Omental fat pad (tissue), 4 donors: ENCODE results near the gene CHERP. TPM values are rescaled to one million over a fixed set of nuclear protein-coding genes. Genes with fewer than 3 reads are reported as not detected.

Source experiments
- ATAC-seq: fragments of 150-250 bp; one replicate; pipeline ENCODE4 v1.9.1; 2016; ENCODE audit warnings: mild to moderate bottlenecking, moderate library complexity; ENCODE audit not compliant: low FRiP score
- DNase-seq: peaks from one replicate; pipeline ENCODE4 v3.0.0-alpha.2; 2019; ENCODE audit warnings: low spot score
- CTCF ChIP-seq, 3 donors: fragments of 450-650 bp; IDR thresholded peaks; one replicate each; pipeline ENCODE4 v1.5.1; 2016 to 2017; ENCODE audit warnings: antibody characterized with exemption in 3 of 3, mild to moderate bottlenecking in 3 of 3, moderate library complexity in 2 of 3
- total RNA-seq, 4 donors: library from RNA; depleted of rRNA; stranded (reverse); fragments of >200 nt; gene quantifications; one replicate each; pipeline ENCODE4 v1.1.0, GENCODE V29; 2016

Gene CHERP
- total RNA-seq, 4 donors from 2014 or later: 5.9 to 25.1 (median 10.8) TPM

- no peak for TF ChIP-seq CTCF (IDR thresholded peaks at IDR 0.05)
- no peak for ATAC-seq
- DNase-seq: no peak
Measured at GRCh38 chr19:16537111-16537510, 5.1 kb downstream of the CHERP start.

DNA sequence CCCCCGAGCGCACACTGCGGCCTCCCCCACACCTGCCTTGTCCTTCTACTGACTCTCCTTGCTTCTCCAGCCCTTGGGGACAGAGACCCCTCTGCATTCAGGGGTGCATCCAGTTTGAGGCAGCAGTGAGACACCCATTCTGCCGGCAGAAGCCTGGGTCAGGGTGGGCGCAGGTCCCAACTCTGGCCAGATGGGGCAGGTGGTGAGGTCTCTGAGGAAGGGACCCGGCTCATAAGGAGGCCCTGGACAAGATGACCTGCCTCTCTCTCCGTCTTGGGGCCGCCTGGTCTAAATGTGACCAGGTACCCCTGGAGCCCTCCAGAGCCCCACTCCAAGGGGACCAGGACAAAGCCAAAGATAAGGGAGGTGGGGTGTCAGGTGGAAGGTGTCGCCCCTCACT, 6.1 kb downstream of the CHERP start:
- ATAC-seq (no peak), DNase-seq (no peak)
- TF ChIP-seq CTCF (IDR thresholded peaks at IDR 0.05): no peak

GRCh38 chr19:16535381-16535780, 6.9 kb downstream of the CHERP start:
- ATAC-seq (no peak), DNase-seq (no peak)

DNA sequence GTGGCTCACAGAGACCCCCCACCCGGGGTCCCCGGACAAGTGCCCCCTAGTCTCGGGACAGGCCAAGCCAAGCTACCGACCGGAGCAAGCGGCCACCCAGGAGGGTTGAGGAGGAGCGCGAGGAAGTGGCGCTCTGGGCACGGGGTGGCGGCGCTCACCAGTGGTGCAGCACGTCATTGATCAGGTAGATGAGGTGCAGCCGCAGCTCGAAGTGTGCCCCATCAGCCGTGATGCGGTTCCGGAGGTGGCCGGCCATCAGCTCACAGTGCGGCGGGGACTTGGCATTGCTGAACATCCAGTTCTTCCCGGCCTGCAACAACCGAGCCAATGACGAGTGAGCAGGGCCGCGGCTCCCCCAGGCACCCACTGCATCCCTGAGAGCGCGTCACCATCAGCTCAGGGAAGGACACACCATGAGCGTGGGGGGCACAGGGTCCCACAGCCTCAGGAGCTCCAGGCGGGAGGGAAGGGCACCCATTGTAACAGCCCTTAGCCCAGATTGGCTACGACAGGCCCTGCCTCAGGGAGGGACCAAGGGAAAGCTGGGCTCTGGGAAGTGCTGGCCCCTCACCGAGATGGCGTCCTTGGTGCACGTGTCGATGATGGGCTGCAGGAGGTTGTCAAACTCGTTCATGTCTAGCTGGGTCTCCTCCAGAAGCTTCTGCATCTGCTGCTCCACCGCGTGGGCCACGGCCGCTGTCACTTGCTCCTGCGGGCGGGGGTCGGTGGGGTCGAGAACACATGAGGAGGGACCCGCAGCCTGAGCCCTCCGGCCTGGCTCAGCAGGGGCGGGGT, 9.6 kb downstream of the CHERP start:
- DNase-seq (no peak), ATAC-seq (no peak)
- no peak for TF ChIP-seq CTCF (IDR thresholded peaks at IDR 0.05)

More at GRCh38 chr19:16535381-16535780, 6.9 kb downstream of the CHERP start:
- TF ChIP-seq CTCF (IDR thresholded peaks at IDR 0.05): no peak

GRCh38 chr19:16531380-16531669, 10.9 kb downstream of the CHERP start:
- TF ChIP-seq CTCF (IDR thresholded peaks at IDR 0.05): no peak
- ATAC-seq: no peak
- no peak for DNase-seq

DNA sequence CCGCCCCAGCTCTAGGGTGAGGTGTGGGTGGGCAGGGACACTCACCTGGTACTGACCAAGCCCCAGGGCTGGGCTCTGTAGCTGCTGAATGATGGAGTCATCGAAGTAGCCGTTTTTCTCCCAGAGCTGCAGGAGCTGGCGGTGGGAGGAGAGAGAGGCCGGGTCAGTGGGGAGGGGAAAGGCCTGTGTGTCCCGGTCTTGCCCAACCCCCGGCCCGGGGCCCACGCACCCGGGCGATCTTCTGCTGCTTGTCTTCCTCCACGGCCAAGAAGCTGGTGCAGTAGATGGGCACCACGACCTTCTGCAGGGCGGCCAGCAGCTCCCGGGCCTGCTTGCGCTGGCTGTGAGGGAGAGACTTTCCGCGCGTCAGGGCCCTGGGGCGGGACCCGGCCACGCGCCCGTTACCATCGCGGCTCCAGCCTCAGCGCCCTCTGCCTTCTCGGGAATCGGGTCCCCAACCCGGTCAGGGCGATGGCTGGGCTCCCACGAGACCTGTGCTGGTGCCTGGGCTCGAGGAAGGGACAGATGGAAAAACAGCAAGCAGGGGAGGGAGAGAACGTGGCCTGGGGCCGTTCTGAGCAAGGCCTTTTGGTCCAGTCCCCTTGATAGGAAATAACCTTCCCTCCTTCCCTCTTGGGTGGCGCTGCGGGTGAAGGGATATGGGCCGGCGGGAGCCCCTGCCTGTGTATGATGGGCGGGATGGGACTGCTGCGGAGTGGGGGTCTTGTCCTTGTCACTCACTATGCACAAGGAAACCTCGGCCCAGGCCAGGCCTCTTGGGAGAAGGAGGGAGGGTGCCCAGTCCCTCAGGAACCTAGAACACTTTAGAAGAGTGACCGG, 11.5 kb downstream of the CHERP start:
- TF ChIP-seq CTCF (IDR thresholded peaks at IDR 0.05): no peak
- no peak for ATAC-seq
- DNase-seq: no peak
